ENCODE data around the gene TMEM168.

The TMEM168 gene

GRCh38 chr7:112745635-112746034, 44.6 kb downstream of the TMEM168 start:
- H3K36me3 ChIP-seq (ENCODE audit: insufficient read depth, low read length), result no peaks in the 10 kb centered on the region
- no peaks in the 10 kb centered on the region for H3K9me2 ChIP-seq (ENCODE audit: low read depth, low read length)
- no peaks in the 10 kb centered on the region for H3K9me3 ChIP-seq (ENCODE audit: low read length)
- H3F3A ChIP-seq (ENCODE audit: insufficient read depth, low read length), result no peaks in the 10 kb centered on the region
- TF ChIP-seq EZH2 (IDR thresholded peaks at IDR 0.05; ENCODE audit: borderline replicate concordance, low read length), result no peak
- TF ChIP-seq CTCF (IDR thresholded peaks at IDR 0.05; ENCODE audit: low read length), result no peak
- no peaks in the 10 kb centered on the region for H4K20me1 ChIP-seq (ENCODE audit: insufficient read depth, low read length)
- H3K27ac ChIP-seq (ENCODE audit: low read depth, low read length, poor library complexity, severe bottlenecking), result no peak overlapping the region
- H3K4me2 ChIP-seq (ENCODE audit: low read length), result no peak overlapping the region
- no peak overlapping the region for H2AFZ ChIP-seq (ENCODE audit: low read length)
- no peaks in the 10 kb centered on the region for H3K27me3 ChIP-seq (ENCODE audit: insufficient read depth, low read length)
- no peak overlapping the region for H3K4me3 ChIP-seq (ENCODE audit: low read depth, low read length, poor library complexity, severe bottlenecking)
- H3K4me1 ChIP-seq (ENCODE audit: insufficient read depth, low read length, severe bottlenecking), result no peaks in the 10 kb centered on the region
- H3K9ac ChIP-seq (ENCODE audit: low read length), result no peak overlapping the region
- no peaks in the 10 kb centered on the region for H3K79me2 ChIP-seq (ENCODE audit: insufficient read depth, low read length)

- H3K27me3 ChIP-seq (ENCODE audit: insufficient read depth, low read length), result no peaks in the 10 kb centered on the region
- H3K36me3 ChIP-seq (ENCODE audit: insufficient read depth, low read length), result no peaks in the 10 kb centered on the region
- H3K4me3 ChIP-seq (ENCODE audit: low read depth, low read length, poor library complexity, severe bottlenecking), result no peak overlapping the region
- no peaks in the 10 kb centered on the region for H4K20me1 ChIP-seq (ENCODE audit: insufficient read depth, low read length)
- H3F3A ChIP-seq (ENCODE audit: insufficient read depth, low read length), result no peaks in the 10 kb centered on the region
- no peaks in the 10 kb centered on the region for H3K9me2 ChIP-seq (ENCODE audit: low read depth, low read length)
- no peak overlapping the region for H2AFZ ChIP-seq (ENCODE audit: low read length)
- no peak overlapping the region for H3K27ac ChIP-seq (ENCODE audit: low read depth, low read length, poor library complexity, severe bottlenecking)
- no peak overlapping the region for H3K9ac ChIP-seq (ENCODE audit: low read length)
- no peaks in the 10 kb centered on the region for H3K79me2 ChIP-seq (ENCODE audit: insufficient read depth, low read length)
- no peaks in the 10 kb centered on the region for H3K4me1 ChIP-seq (ENCODE audit: insufficient read depth, low read length, severe bottlenecking)
- TF ChIP-seq EZH2 (IDR thresholded peaks at IDR 0.05; ENCODE audit: borderline replicate concordance, low read length) (no peak), CTCF (IDR thresholded peaks at IDR 0.05; ENCODE audit: low read length) (no peak)
- no peak overlapping the region for H3K4me2 ChIP-seq (ENCODE audit: low read length)
- no peaks in the 10 kb centered on the region for H3K9me3 ChIP-seq (ENCODE audit: low read length)
Observed at GRCh38 chr7:112744818-112745217, 45.4 kb downstream of the TMEM168 start.

GRCh38 chr7:112743811-112744210, 46.4 kb downstream of the TMEM168 start:
- H3K79me2 ChIP-seq (ENCODE audit: insufficient read depth, low read length), result no peaks in the 10 kb centered on the region
- H3K36me3 ChIP-seq (ENCODE audit: insufficient read depth, low read length), result no peaks in the 10 kb centered on the region
- no peak for TF ChIP-seq CTCF (IDR thresholded peaks at IDR 0.05; ENCODE audit: low read length)
- TF ChIP-seq EZH2 (IDR thresholded peaks at IDR 0.05; ENCODE audit: borderline replicate concordance, low read length), result no peak
- no peaks in the 10 kb centered on the region for H3K27me3 ChIP-seq (ENCODE audit: insufficient read depth, low read length)
- H3K4me1 ChIP-seq (ENCODE audit: insufficient read depth, low read length, severe bottlenecking), result no peaks in the 10 kb centered on the region
- H2AFZ ChIP-seq (ENCODE audit: low read length), result no peak overlapping the region
- no peak overlapping the region for H3K4me3 ChIP-seq (ENCODE audit: low read depth, low read length, poor library complexity, severe bottlenecking)
- no peak overlapping the region for H3K4me2 ChIP-seq (ENCODE audit: low read length)
- H3K9me2 ChIP-seq (ENCODE audit: low read depth, low read length), result no peaks in the 10 kb centered on the region
- no peaks in the 10 kb centered on the region for H3F3A ChIP-seq (ENCODE audit: insufficient read depth, low read length)
- no peaks in the 10 kb centered on the region for H3K9me3 ChIP-seq (ENCODE audit: low read length)
- no peak overlapping the region for H3K9ac ChIP-seq (ENCODE audit: low read length)
- no peaks in the 10 kb centered on the region for H4K20me1 ChIP-seq (ENCODE audit: insufficient read depth, low read length)
- no peak overlapping the region for H3K27ac ChIP-seq (ENCODE audit: low read depth, low read length, poor library complexity, severe bottlenecking)
